ENCODE results near the gene PITHD1.
A peak's percentile ranks its signal among the peaks of the same experiment; 100 is the strongest.
"Not testable (repeated sequence)": the region's sequence is repeated elsewhere in the genome, so short reads cannot be mapped to it uniquely, and the experiment has no call there.

The PITHD1 gene

GRCh38 chr1:23797478-23798448 lies 19.5 kb downstream of the PITHD1 start:
- no peak for DNase-seq (ENCODE audit: low read depth in 2 of 3, low spot score in 2 of 3)

- DNase-seq (ENCODE audit: low read depth in 2 of 3, low spot score in 2 of 3): no peak
Observed at GRCh38 chr1:23798662-23799142, 20.5 kb downstream of the PITHD1 start.

GRCh38 chr1:23799255-23799569 lies 21.0 kb downstream of the PITHD1 start:
- DNase-seq (ENCODE audit: low read depth in 2 of 3, low spot score in 2 of 3): no peak

GRCh38 chr1:23799570-23800399 lies 21.6 kb downstream of the PITHD1 start:
- no peak for DNase-seq (ENCODE audit: low read depth in 2 of 3, low spot score in 2 of 3)

- peak; percentile 92 to 95 (median 93) for DNase-seq (ENCODE audit: low read depth in 2 of 3, low spot score in 2 of 3)
Observed at GRCh38 chr1:23800400-23801337, 22.5 kb downstream of the PITHD1 start, which contains the start of gene GALE. Gene GALE (minus strand): TSS chr1:23800754. CDS start chr1:23799007, 1,747 bp downstream.

- DNase-seq (ENCODE audit: low read depth in 2 of 3, low spot score in 2 of 3): no peak
Observed at GRCh38 chr1:23801338-23801748, 23.1 kb downstream of the PITHD1 start.

GRCh38 chr1:23801876-23802275 lies 23.7 kb downstream of the PITHD1 start:
- no peak for DNase-seq (ENCODE audit: low read depth in 2 of 3, low spot score in 2 of 3)

- DNase-seq (ENCODE audit: low read depth in 2 of 3, low spot score in 2 of 3): not testable (repeated sequence)
Observed at GRCh38 chr1:23802809-23803342, 24.7 kb downstream of the PITHD1 start.

- no peak for DNase-seq (ENCODE audit: low read depth in 2 of 3, low spot score in 2 of 3)
Observed at GRCh38 chr1:23803674-23804073, 25.5 kb downstream of the PITHD1 start.

GRCh38 chr1:23804183-23804835 lies 26.1 kb downstream of the PITHD1 start:
- no peak for DNase-seq (ENCODE audit: low read depth in 2 of 3, low spot score in 2 of 3)

- no peak for DNase-seq (ENCODE audit: low read depth in 2 of 3, low spot score in 2 of 3)
Observed at GRCh38 chr1:23805025-23805424, 26.8 kb downstream of the PITHD1 start.

- DNase-seq (ENCODE audit: low read depth in 2 of 3, low spot score in 2 of 3): no peak
Observed at GRCh38 chr1:23806280-23806679, 28.1 kb downstream of the PITHD1 start.

GRCh38 chr1:23807453-23807852 lies 29.2 kb downstream of the PITHD1 start:
- DNase-seq (ENCODE audit: low read depth in 2 of 3, low spot score in 2 of 3): no peak

- DNase-seq (ENCODE audit: low read depth in 2 of 3, low spot score in 2 of 3): peak in 1 of 3 experiments; percentile 57
Observed at GRCh38 chr1:23809751-23810171, 31.5 kb downstream of the PITHD1 start.

GRCh38 chr1:23810818-23811540 lies 32.8 kb downstream of the PITHD1 start:
- DNase-seq (ENCODE audit: low read depth in 2 of 3, low spot score in 2 of 3): no peak

- DNase-seq (ENCODE audit: low read depth in 2 of 3, low spot score in 2 of 3): no peak
Observed at GRCh38 chr1:23814016-23814415, 35.8 kb downstream of the PITHD1 start.

GRCh38 chr1:23816361-23816760 lies 38.1 kb downstream of the PITHD1 start:
- no peak for DNase-seq (ENCODE audit: low read depth in 2 of 3, low spot score in 2 of 3)

GRCh38 chr1:23816906-23817305 lies 38.7 kb downstream of the PITHD1 start:
- DNase-seq (ENCODE audit: low read depth in 2 of 3, low spot score in 2 of 3): no peak

GRCh38 chr1:23817633-23818032 lies 39.4 kb downstream of the PITHD1 start:
- DNase-seq (ENCODE audit: low read depth in 2 of 3, low spot score in 2 of 3): no peak

Data from activated CD8-positive, alpha-beta memory T cell treated with anti-CD3 and anti-CD28 coated beads for 48 hours (primary cell).